Naive B cell (primary cell): ENCODE results near the gene ZBTB17. TPM values are rescaled to one million over a fixed set of nuclear protein-coding genes. Genes with fewer than 3 reads are reported as not detected.
"Not testable (repeated sequence)": the region's sequence is repeated elsewhere in the genome, so short reads cannot be mapped to it uniquely, and the experiment has no call there.

Source experiments
- ATAC-seq, 2 donors: fragments of 150-1000 bp; cut with Tn5 transposase; 2 replicates each; pipeline ENCODE4 v1.10.0; 2021; ENCODE audit warnings: low read depth in 2 of 2, mild to moderate bottlenecking in 2 of 2, moderate library complexity in 2 of 2
- DNase-seq: peaks from one replicate; pipeline ENCODE4 v3.0.0; 2022
- H3K27ac Mint-ChIP-seq, 6 donors: one replicate each; pipeline ENCODE4 v1.8.0; 2020 to 2022; ENCODE audit warnings: mild to moderate bottlenecking in 6 of 6, mixed read lengths in 6 of 6, moderate library complexity in 5 of 6, inconsistent platforms in 2 of 6
- H3K27me3 Mint-ChIP-seq, 3 donors: one replicate each; pipeline ENCODE4 v1.8.0; 2021 to 2022; ENCODE audit warnings: mixed read lengths in 3 of 3, mild to moderate bottlenecking in 1 of 3
- H3K36me3 Mint-ChIP-seq, 2 donors: one replicate each; pipeline ENCODE4 v1.8.0; 2020 to 2022; ENCODE audit warnings: mixed read lengths in 2 of 2, inconsistent platforms in 1 of 2, mild to moderate bottlenecking in 1 of 2
- H3K4me1 Mint-ChIP-seq, 3 donors: one replicate each; pipeline ENCODE4 v1.8.0; 2020 to 2022; ENCODE audit warnings: mixed read lengths in 3 of 3, inconsistent platforms in 1 of 3, mild to moderate bottlenecking in 1 of 3, moderate library complexity in 1 of 3
- H3K4me3 Mint-ChIP-seq, 8 donors: one replicate each; pipeline ENCODE4 v1.8.0; 2020 to 2022; ENCODE audit warnings: mild to moderate bottlenecking in 8 of 8, mixed read lengths in 8 of 8, moderate library complexity in 8 of 8, inconsistent platforms in 2 of 8
- H3K9me3 Mint-ChIP-seq, 7 donors: one replicate each; pipeline ENCODE4 v1.8.0; 2020 to 2022; ENCODE audit warnings: mixed read lengths in 7 of 7, mild to moderate bottlenecking in 5 of 7, inconsistent platforms in 2 of 7, moderate library complexity in 1 of 7
- polyA plus RNA-seq, 6 donors: library from polyadenylated mRNA; unstranded; fragments of 300-500 nt; fragmentation: Illumina TruSeq; gene quantifications; one replicate each; pipeline ENCODE4 v1.2.3, GENCODE V29; 2021; ENCODE audit warnings: low read depth in 6 of 6

The ZBTB17 gene
- polyA plus RNA-seq, 6 donors from 2014 or later, result 3.6 to 34.9 (median 10.0) TPM

DNA sequence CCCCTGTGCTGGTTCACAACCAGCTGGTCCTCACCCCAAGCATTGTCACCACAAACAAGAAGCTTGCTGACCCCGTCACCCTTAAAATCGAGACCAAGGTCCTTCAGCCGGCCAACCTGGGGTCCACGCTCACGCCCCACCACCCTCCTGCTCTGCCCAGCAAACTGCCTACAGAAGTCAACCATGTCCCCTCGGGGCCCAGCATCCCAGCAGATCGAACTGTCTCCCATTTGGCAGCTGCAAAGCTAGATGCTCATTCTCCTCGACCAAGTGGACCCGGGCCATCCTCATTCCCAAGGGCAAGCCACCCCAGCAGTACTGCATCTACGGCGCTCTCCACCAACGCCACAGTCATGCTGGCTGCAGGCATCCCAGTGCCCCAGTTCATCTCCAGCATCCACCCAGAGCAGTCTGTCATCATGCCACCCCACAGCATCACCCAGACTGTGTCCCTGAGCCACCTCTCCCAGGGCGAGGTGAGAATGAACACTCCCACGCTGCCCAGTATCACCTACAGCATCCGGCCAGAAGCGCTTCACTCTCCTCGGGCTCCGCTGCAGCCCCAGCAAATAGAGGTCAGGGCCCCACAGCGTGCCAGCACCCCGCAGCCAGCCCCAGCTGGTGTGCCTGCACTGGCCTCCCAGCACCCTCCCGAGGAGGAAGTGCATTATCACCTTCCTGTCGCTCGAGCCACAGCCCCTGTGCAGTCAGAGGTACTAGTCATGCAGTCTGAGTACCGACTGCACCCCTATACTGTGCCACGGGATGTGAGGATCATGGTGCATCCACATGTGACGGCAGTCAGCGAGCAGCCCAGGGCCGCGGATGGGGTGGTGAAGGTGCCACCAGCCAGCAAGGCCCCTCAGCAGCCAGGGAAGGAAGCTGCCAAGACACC, 40.6 kb downstream of the ZBTB17 start:
- Mint-ChIP-seq H3K4me3 (no peak overlapping the region), H3K4me1 (peaks cover 0 to 19% (median 11%) of the 10 kb centered on the region in 3 donors), H3K9me3 (no peaks in the 10 kb centered on the region), H3K27me3 (no peaks in the 10 kb centered on the region), H3K27ac (peak overlapping the region in 5 of 6 donors; percentile 20 to 73 (median 51)), H3K36me3 (peaks cover 29 to 32% of the 10 kb centered on the region in 2 donors)
- no peak for ATAC-seq
- DNase-seq, result no peak

DNA sequence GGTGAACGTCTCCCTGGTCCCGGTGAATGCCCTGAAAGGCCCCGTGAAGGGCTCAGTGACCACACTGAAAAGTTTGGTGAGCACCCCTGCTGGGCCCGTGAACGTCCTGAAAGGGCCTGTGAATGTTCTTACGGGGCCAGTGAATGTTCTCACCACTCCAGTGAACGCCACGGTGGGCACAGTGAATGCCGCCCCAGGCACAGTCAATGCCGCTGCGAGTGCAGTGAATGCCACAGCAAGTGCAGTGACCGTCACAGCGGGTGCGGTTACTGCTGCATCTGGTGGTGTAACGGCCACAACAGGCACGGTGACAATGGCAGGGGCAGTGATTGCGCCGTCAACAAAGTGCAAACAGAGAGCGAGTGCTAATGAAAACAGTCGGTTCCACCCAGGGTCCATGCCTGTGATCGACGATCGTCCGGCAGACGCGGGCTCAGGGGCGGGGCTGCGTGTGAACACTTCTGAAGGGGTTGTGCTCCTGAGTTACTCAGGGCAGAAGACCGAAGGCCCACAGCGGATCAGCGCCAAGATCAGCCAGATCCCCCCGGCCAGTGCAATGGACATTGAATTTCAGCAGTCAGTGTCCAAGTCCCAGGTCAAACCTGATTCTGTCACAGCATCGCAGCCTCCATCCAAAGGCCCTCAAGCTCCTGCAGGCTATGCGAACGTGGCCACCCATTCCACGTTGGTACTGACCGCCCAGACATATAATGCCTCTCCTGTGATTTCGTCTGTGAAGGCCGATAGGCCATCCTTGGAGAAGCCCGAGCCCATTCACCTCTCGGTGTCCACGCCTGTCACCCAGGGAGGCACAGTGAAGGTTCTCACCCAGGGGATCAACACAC, 41.5 kb downstream of the ZBTB17 start:
- peaks cover 0 to 21% (median 11%) of the 10 kb centered on the region in 3 donors for H3K4me1 Mint-ChIP-seq
- ATAC-seq, result no peak
- H3K27ac Mint-ChIP-seq, result peak overlapping the region in 3 of 6 donors; percentile 51 to 75 (median 73)
- no peaks in the 10 kb centered on the region for H3K9me3 Mint-ChIP-seq
- no peak for DNase-seq
- peaks cover 30 to 40% of the 10 kb centered on the region in 2 donors for H3K36me3 Mint-ChIP-seq
- peak overlapping the region in 1 of 8 donors; percentile 5 for H3K4me3 Mint-ChIP-seq
- no peaks in the 10 kb centered on the region for H3K27me3 Mint-ChIP-seq

- H3K36me3 Mint-ChIP-seq, result peaks cover 32 to 40% of the 10 kb centered on the region in 2 donors
- H3K9me3 Mint-ChIP-seq, result no peaks in the 10 kb centered on the region
- peak overlapping the region in 3 of 6 donors; percentile 24 to 39 (median 33) for H3K27ac Mint-ChIP-seq
- H3K4me1 Mint-ChIP-seq, result peaks cover 0 to 29% (median 8%) of the 10 kb centered on the region in 3 donors
- no peak for DNase-seq
- H3K4me3 Mint-ChIP-seq, result no peak overlapping the region
- no peaks in the 10 kb centered on the region for H3K27me3 Mint-ChIP-seq
- ATAC-seq, result no peak
Observed at GRCh38 chr1:15933684-15934083, 42.2 kb downstream of the ZBTB17 start.

DNA sequence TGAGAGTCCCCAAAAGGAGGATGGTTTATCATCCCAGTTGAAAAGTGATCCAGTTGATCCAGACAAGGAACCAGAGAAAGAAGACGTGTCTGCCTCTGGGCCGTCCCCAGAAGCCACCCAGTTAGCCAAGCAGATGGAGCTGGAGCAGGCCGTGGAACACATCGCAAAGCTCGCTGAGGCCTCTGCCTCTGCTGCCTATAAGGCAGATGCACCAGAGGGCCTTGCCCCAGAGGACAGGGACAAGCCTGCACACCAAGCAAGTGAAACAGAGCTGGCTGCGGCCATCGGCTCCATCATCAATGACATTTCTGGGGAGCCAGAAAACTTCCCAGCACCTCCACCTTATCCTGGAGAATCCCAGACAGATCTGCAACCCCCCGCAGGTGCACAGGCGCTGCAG, 43.3 kb downstream of the ZBTB17 start:
- H3K27me3 Mint-ChIP-seq, result no peaks in the 10 kb centered on the region
- H3K27ac Mint-ChIP-seq, result peak overlapping the region in 2 of 6 donors; percentile 38 to 82
- ATAC-seq (no peak), DNase-seq (no peak)
- peaks cover 41 to 50% of the 10 kb centered on the region in 2 donors for H3K36me3 Mint-ChIP-seq
- H3K4me3 Mint-ChIP-seq, result no peak overlapping the region
- no peaks in the 10 kb centered on the region for H3K9me3 Mint-ChIP-seq
- H3K4me1 Mint-ChIP-seq, result peaks cover 0 to 32% (median 12%) of the 10 kb centered on the region in 3 donors

DNA sequence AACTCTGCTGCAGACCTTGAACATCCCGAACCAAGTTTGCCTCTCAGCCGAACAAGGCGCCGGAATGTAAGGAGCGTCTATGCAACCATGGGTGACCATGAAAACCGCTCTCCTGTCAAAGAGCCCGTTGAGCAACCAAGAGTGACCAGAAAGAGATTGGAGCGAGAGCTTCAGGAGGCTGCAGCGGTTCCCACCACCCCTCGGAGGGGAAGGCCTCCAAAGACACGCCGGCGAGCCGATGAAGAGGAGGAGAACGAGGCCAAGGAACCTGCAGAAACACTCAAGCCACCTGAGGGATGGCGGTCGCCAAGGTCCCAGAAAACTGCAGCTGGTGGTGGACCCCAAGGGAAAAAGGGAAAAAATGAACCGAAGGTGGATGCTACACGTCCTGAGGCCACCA, 44.0 kb downstream of the ZBTB17 start:
- Mint-ChIP-seq H3K27ac (no peak overlapping the region), H3K36me3 (peaks cover 41 to 50% of the 10 kb centered on the region in 2 donors)

DNA sequence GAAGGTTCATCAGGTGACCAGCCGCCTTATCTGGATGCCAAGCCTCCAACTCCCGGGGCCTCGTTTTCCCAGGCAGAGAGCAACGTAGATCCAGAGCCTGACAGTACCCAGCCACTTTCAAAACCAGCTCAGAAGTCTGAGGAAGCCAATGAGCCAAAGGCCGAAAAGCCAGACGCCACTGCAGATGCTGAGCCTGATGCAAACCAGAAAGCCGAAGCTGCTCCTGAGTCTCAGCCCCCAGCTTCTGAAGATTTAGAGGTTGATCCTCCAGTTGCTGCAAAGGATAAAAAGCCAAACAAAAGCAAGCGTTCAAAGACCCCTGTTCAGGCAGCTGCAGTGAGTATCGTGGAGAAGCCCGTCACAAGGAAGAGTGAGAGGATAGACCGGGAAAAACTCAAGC, 44.5 kb downstream of the ZBTB17 start:
- Mint-ChIP-seq H3K9me3 (no peaks in the 10 kb centered on the region), H3K4me1 (peaks cover 0 to 28% (median 9%) of the 10 kb centered on the region in 3 donors), H3K27me3 (no peaks in the 10 kb centered on the region), H3K4me3 (no peak overlapping the region), H3K36me3 (peaks cover 41 to 50% of the 10 kb centered on the region in 2 donors), H3K27ac (peak overlapping the region in 2 of 6 donors; percentile 34 to 59)
- no peak for DNase-seq
- ATAC-seq, result no peak

More for the DNA sequence above, 44.0 kb downstream of the ZBTB17 start:
- H3K4me3 Mint-ChIP-seq, result no peak overlapping the region
- no peak for ATAC-seq
- no peaks in the 10 kb centered on the region for H3K9me3 Mint-ChIP-seq
- H3K27me3 Mint-ChIP-seq, result no peaks in the 10 kb centered on the region
- peaks cover 0 to 28% (median 9%) of the 10 kb centered on the region in 3 donors for H3K4me1 Mint-ChIP-seq
- no peak for DNase-seq

GRCh38 chr1:15928971-15929965, 46.6 kb downstream of the ZBTB17 start:
- H3K4me3 Mint-ChIP-seq, result no peak overlapping the region
- no peaks in the 10 kb centered on the region for H3K9me3 Mint-ChIP-seq
- no peak for DNase-seq
- H3K4me1 Mint-ChIP-seq, result peaks cover 0 to 23% (median 9%) of the 10 kb centered on the region in 3 donors
- no peak for ATAC-seq
- H3K27me3 Mint-ChIP-seq, result no peaks in the 10 kb centered on the region
- peaks cover 35 to 42% of the 10 kb centered on the region in 2 donors for H3K36me3 Mint-ChIP-seq
- peak overlapping the region in 4 of 6 donors; percentile 7 to 62 (median 36) for H3K27ac Mint-ChIP-seq

DNA sequence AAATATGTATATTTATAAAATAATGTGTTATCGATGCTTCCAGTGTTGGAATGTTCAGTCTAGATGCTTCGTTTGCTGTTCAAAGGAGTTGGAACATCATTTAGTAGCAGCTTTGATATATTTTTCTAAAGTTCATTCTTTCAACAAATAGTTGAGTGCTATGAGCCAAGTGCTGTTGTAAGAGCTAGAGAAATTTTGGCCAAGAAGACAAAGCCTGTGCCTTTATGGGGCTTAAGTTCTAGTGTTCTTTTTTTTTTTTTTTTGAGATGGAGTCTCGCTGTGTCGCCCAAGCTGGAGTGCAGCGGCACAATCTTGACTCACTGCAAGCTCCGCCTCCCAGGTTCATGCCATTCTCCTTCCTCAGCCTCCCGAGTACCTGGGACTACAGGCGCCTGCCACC, 49.5 kb downstream of the ZBTB17 start:
- peaks cover 0 to 16% (median 9%) of the 10 kb centered on the region in 3 donors for H3K4me1 Mint-ChIP-seq
- peaks cover 37 to 42% of the 10 kb centered on the region in 2 donors for H3K36me3 Mint-ChIP-seq
- H3K4me3 Mint-ChIP-seq, DNase-seq, ATAC-seq, H3K9me3 Mint-ChIP-seq, H3K27me3 Mint-ChIP-seq: not testable (repeated sequence)
- peak overlapping the region in 1 of 6 donors; percentile 33 for H3K27ac Mint-ChIP-seq

DNA sequence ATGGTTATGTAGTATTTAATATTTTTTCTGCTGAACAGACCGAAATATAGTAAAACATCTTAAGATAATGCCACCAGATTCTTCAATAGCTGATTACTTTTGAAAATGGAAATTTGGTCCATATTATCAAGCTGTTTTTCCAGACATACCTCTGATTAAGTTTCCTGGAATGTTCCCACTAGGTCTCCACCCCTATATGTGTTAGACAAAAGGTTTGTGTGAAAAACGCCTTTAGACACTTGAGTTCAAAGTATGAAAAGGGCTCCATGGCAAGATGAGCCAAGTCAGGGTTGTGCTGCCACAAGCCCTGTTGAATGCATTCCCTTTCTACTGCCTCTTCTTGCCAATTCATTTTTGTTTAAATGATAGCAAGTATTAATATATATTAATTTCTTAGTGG, 52.7 kb downstream of the ZBTB17 start:
- peaks cover 0 to 4% (median 1%) of the 10 kb centered on the region in 3 donors for H3K4me1 Mint-ChIP-seq
- no peaks in the 10 kb centered on the region for H3K27me3 Mint-ChIP-seq
- H3K27ac Mint-ChIP-seq, result peak overlapping the region in 1 of 6 donors; percentile 42
- no peak overlapping the region for H3K4me3 Mint-ChIP-seq
- H3K9me3 Mint-ChIP-seq, result no peaks in the 10 kb centered on the region
- ATAC-seq (no peak), DNase-seq (no peak)
- peaks cover 5 to 15% of the 10 kb centered on the region in 2 donors for H3K36me3 Mint-ChIP-seq

- DNase-seq (no peak), ATAC-seq (no peak)
- Mint-ChIP-seq H3K4me1 (peaks cover 8 to 20% (median 19%) of the 10 kb centered on the region in 3 donors), H3K36me3 (peaks cover 0 to 13% of the 10 kb centered on the region in 2 donors), H3K9me3 (no peaks in the 10 kb centered on the region), H3K27ac (peak overlapping the region in 1 of 6 donors; percentile 12), H3K27me3 (no peaks in the 10 kb centered on the region), H3K4me3 (no peak overlapping the region)
Observed at GRCh38 chr1:15918962-15919715, 56.8 kb downstream of the ZBTB17 start.

DNA sequence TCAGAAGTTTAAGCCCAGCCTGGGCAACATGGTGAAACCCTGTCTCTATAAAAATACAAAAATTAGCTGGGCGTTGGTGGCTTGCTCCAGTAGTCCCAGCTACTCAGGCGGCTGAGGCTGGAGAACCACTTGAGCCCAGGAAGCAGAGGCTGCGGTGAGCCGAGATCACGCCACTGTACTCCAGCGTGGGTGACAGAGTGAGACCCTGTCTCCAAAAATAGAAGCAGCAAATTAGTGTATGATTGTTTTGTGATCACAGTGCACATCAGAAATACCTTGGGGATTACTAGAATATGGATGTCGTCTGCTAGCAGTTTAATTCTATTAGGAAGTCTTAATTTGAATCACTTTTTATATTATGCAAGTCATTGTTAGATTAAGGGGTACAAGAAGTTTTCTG, 59.0 kb downstream of the ZBTB17 start:
- DNase-seq (no peak), ATAC-seq (peak in 1 of 2 donors; percentile 16)
- no peaks in the 10 kb centered on the region for H3K9me3 Mint-ChIP-seq
- no peaks in the 10 kb centered on the region for H3K27me3 Mint-ChIP-seq
- peaks cover 0 to 9% of the 10 kb centered on the region in 2 donors for H3K36me3 Mint-ChIP-seq
- peak overlapping the region in 2 of 8 donors; percentile 15 to 44 for H3K4me3 Mint-ChIP-seq
- peak overlapping the region in 2 of 6 donors; percentile 47 to 73 for H3K27ac Mint-ChIP-seq
- peaks cover 8 to 20% (median 19%) of the 10 kb centered on the region in 3 donors for H3K4me1 Mint-ChIP-seq

- Mint-ChIP-seq H3K27ac (peak overlapping the region in 3 of 6 donors; percentile 25 to 73 (median 47)), H3K27me3 (no peaks in the 10 kb centered on the region), H3K36me3 (peaks cover 0 to 7% of the 10 kb centered on the region in 2 donors), H3K4me1 (peaks cover 8 to 20% (median 19%) of the 10 kb centered on the region in 3 donors), H3K9me3 (no peaks in the 10 kb centered on the region), H3K4me3 (peak overlapping the region in 2 of 8 donors; percentile 15 to 44)
- ATAC-seq, result no peak
- no peak for DNase-seq
Observed at GRCh38 chr1:15916417-15916816, 59.5 kb downstream of the ZBTB17 start.
